DOHH2 (cell line): ENCODE data around the gene PARP1.

Experiments
- H3F3A ChIP-seq: fragments of 200-600 bp; sonication (generic), shearing (Covaris generic); 2 replicates; pipeline ENCODE4 v1.6.0; 2016; ENCODE audit warnings: antibody characterized with exemption, mild to moderate bottlenecking; ENCODE audit not compliant: control insufficient read depth, insufficient read depth
- H3K27ac ChIP-seq: fragments of 200-600 bp; sonication (generic); 2 replicates; pipeline ENCODE4 v1.5.1; 2014; ENCODE audit warnings: low read depth, mild to moderate bottlenecking, low read length, moderate library complexity
- H3K27me3 ChIP-seq: fragments of 200-600 bp; sonication (generic); 2 replicates; pipeline ENCODE4 v1.6.1; 2014; ENCODE audit warnings: mild to moderate bottlenecking, low read length, mixed read lengths; ENCODE audit not compliant: control insufficient read depth
- H3K36me3 ChIP-seq: fragments of 200-600 bp; sonication (generic); 2 replicates; pipeline ENCODE4 v1.6.1; 2014; ENCODE audit warnings: mild to moderate bottlenecking, low read length, moderate library complexity, mixed read lengths; ENCODE audit not compliant: control insufficient read depth
- H3K4me1 ChIP-seq: fragments of 200-600 bp; sonication (generic); 2 replicates; pipeline ENCODE4 v1.6.1; 2014; ENCODE audit warnings: mild to moderate bottlenecking, low read length, mixed read lengths; ENCODE audit not compliant: control insufficient read depth
- H3K4me2 ChIP-seq: fragments of 200-600 bp; sonication (generic); 2 replicates; pipeline ENCODE4 v1.6.0; 2014; ENCODE audit warnings: mild to moderate bottlenecking, low read length, moderate library complexity
- H3K4me3 ChIP-seq: fragments of 200-600 bp; sonication (generic); 2 replicates; pipeline ENCODE4 v1.5.1; 2014; ENCODE audit warnings: mild to moderate bottlenecking, low read length, mixed read lengths
- H3K79me2 ChIP-seq: fragments of 200-600 bp; sonication (generic); 2 replicates; pipeline ENCODE4 v1.6.1; 2014; ENCODE audit warnings: mild to moderate bottlenecking, low read length, mixed read lengths; ENCODE audit not compliant: control insufficient read depth
- H3K9me2 ChIP-seq: fragments of 200-600 bp; sonication (generic); replicated peaks from 2 replicates; pipeline ENCODE4 v1.6.1; 2014; ENCODE audit warnings: mild to moderate bottlenecking, low read length, mixed read lengths; ENCODE audit not compliant: control insufficient read depth
- H3K9me3 ChIP-seq: fragments of 200-600 bp; sonication (generic); 2 replicates; pipeline ENCODE4 v1.6.1; 2014; ENCODE audit warnings: antibody characterized with exemption, low read length, mixed read lengths; ENCODE audit not compliant: control insufficient read depth, insufficient read depth
- H4K20me1 ChIP-seq: fragments of 200-600 bp; sonication (generic); 2 replicates; pipeline ENCODE4 v1.6.0; 2014; ENCODE audit warnings: low read depth, mild to moderate bottlenecking, antibody characterized with exemption, low read length, moderate library complexity; ENCODE audit not compliant: control insufficient read depth, insufficient read depth
- EZH2phosphoT487 ChIP-seq: fragments of 200-600 bp; sonication (generic); IDR thresholded peaks from 2 replicates; pipeline ENCODE4 v1.6.1; 2017; ENCODE audit warnings: borderline replicate concordance, mild to moderate bottlenecking, antibody characterized with exemption, low read length, moderate library complexity, mixed read lengths
- TF ChIP-seq, protein P1 (sequence below): fragments of 200-600 bp; sonication (generic); IDR thresholded peaks from one replicate; pipeline ENCODE4 v1.5.1; 2014; ENCODE audit warnings: antibody characterized with exemption, mild to moderate bottlenecking, low read depth, low read length; ENCODE audit not compliant: poor library complexity, severe bottlenecking

Gene PARP1

DNA sequence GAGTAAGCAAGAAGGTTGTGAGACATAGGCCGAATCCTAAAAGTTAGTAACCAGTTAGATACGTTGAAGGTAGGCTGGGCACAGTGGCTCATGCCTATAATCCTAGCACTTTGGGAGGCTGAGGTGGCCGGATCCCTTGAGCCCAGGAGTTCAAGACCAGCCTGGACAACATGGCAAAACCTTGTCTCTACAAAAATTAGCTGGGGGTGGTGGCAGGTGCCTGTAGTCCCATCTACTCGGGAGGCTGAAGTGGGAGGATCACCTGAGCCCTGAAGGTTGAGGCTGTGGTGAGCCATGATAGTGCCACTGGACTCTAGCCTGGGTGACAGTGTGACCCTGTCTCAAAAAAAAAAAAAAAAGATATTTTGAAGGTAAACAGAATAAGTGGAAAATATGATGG lies 1.5 kb upstream of the PARP1 start:
- Histone ChIP-seq H3K79me2 (peaks cover 34% of the 10 kb centered on the region), H3K9me2 (no peaks in the 10 kb centered on the region), H4K20me1 (0 out of 2 replicates have a peak, but pooled peaks cover 6% of the 10 kb centered on the region), H3K9me3 (no peaks in the 10 kb centered on the region), H3F3A (peaks cover 15% of the 10 kb centered on the region), H3K4me3 (no peak overlapping the region), H3K27me3 (no peaks in the 10 kb centered on the region), H3K27ac (no peak overlapping the region), H3K4me1 (peaks cover 21% of the 10 kb centered on the region), H3K36me3 (peaks cover 32% of the 10 kb centered on the region), H3K4me2 (no peak overlapping the region)
- no peak for TF ChIP-seq EZH2phosphoT487
- TF ChIP-seq, protein P1, sequence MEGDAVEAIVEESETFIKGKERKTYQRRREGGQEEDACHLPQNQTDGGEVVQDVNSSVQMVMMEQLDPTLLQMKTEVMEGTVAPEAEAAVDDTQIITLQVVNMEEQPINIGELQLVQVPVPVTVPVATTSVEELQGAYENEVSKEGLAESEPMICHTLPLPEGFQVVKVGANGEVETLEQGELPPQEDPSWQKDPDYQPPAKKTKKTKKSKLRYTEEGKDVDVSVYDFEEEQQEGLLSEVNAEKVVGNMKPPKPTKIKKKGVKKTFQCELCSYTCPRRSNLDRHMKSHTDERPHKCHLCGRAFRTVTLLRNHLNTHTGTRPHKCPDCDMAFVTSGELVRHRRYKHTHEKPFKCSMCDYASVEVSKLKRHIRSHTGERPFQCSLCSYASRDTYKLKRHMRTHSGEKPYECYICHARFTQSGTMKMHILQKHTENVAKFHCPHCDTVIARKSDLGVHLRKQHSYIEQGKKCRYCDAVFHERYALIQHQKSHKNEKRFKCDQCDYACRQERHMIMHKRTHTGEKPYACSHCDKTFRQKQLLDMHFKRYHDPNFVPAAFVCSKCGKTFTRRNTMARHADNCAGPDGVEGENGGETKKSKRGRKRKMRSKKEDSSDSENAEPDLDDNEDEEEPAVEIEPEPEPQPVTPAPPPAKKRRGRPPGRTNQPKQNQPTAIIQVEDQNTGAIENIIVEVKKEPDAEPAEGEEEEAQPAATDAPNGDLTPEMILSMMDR: no peak

DNA sequence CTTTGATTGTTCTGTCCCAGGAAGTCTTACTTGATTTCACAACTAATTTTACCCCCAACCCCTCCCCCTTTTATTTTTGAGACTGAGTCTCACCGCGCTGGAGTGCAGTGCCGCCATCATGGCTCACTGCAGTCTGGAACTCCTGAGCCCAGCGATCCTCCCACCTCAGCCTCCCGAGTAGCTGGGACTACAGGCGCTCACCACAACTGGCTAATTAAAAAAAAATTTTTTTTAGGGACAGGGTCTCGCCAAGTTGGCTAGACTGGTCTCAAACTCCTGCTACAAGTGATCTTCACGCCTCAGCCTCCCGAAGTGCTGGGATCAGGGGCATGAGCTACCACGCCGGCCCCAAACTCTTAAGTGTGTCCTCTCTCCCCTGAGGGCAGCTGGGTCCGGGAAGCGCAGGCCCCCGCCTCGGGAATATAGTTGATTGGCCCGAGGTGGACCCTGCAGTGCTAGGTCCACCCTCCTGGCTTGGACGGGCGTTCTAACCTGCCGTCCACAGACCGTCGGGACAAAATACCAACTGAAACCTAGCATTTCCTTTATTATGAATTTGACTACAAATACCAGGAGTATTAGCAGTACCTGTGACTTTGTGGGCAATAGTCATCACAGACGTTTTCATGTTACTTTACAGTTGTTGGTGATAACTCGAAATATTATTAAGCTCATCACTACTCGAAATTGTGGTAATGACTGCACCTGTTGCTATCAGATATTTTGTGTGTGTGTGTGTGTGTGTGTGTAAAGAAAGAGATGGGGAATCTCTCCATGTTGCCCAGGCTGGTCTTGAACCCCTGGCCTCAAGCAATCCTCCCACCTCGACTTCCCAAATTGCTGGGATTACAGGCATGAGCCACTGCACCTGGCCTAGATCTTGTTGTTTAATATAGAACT lies 642 bp upstream of the PARP1 start:
- Histone ChIP-seq H3K9me3 (no peaks in the 10 kb centered on the region), H3F3A (peaks cover 20% of the 10 kb centered on the region), H3K9me2 (no peaks in the 10 kb centered on the region), H3K4me3 (peak overlapping the region; percentile 63), H3K27ac (peak overlapping the region; percentile 94), H4K20me1 (peaks cover 13% of the 10 kb centered on the region; the same call in 1 of the 2 replicates), H3K79me2 (peaks cover 43% of the 10 kb centered on the region), H3K27me3 (no peaks in the 10 kb centered on the region), H3K36me3 (peaks cover 41% of the 10 kb centered on the region), H3K4me2 (peak overlapping the region; percentile 68), H3K4me1 (peaks cover 30% of the 10 kb centered on the region)
- TF ChIP-seq, protein P1: no peak
- TF ChIP-seq EZH2phosphoT487: no peak

DNA sequence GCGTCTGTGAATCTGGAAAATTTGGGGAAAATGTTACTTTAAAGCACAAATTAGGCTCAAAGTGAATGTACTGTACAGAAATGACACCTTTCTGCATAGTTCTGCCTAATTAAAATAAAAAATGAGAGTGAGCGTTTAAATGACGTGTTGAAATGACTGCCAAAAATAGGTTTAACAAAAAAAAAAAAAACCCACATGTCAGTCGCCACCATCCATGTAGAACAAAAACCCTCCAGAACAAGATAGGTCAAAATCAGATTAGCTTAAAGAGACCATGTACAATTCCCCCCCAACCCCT lies 745 bp downstream of the PARP1 start:
- H3K27me3 ChIP-seq: no peaks in the 10 kb centered on the region
- H3K9me2 ChIP-seq: no peaks in the 10 kb centered on the region
- no peaks in the 10 kb centered on the region for H3K9me3 ChIP-seq
- peaks cover 57% of the 10 kb centered on the region for H3K79me2 ChIP-seq
- peak overlapping the region; percentile 99 for H3K4me2 ChIP-seq
- H3K4me1 ChIP-seq: peaks cover 40% of the 10 kb centered on the region
- H3F3A ChIP-seq: peaks cover 20% of the 10 kb centered on the region
- peak overlapping the region; percentile 82 for H3K4me3 ChIP-seq
- peaks cover 25% of the 10 kb centered on the region; the same call in 1 of the 2 replicates for H4K20me1 ChIP-seq
- H3K27ac ChIP-seq: peak overlapping the region; percentile 94
- peaks cover 55% of the 10 kb centered on the region for H3K36me3 ChIP-seq
- TF ChIP-seq, protein P1: no peak
- no peak for TF ChIP-seq EZH2phosphoT487
